Natural killer cell (primary cell): ENCODE results near the gene PTPRO. TPM values are rescaled to one million over a fixed set of nuclear protein-coding genes. Genes with fewer than 3 reads are reported as not detected.

Experiments
- ATAC-seq, 3 donors: fragments of 150-1000 bp in 2 of 3; fragments of 200-7000 bp in 1 of 3; cut with Tn5 transposase; 1 replicate in 1 of 3; 2 replicates in 2 of 3; pipeline ENCODE4 v1.10.0; 2021; ENCODE audit warnings: mild to moderate bottlenecking in 2 of 3, moderate library complexity in 2 of 3
- DNase-seq, 2 donors: peaks; one replicate each; pipeline versions ENCODE4 v3.0.0 to v3.0.0-alpha.2; 2013 to 2021; ENCODE audit warnings: mixed read lengths in 1 of 2
- H3K27ac ChIP-seq: one replicate; pipeline ENCODE4 v1.5.1; 2013; ENCODE audit warnings: mild to moderate bottlenecking, low read length
- H3K27me3 ChIP-seq: one replicate; pipeline ENCODE4 v1.6.1; 2013; ENCODE audit warnings: low read length; ENCODE audit not compliant: control insufficient read depth, insufficient read depth
- H3K36me3 ChIP-seq: one replicate; pipeline ENCODE4 v1.6.1; 2013; ENCODE audit warnings: low read length; ENCODE audit not compliant: control insufficient read depth, insufficient read depth
- H3K4me1 ChIP-seq: one replicate; pipeline ENCODE4 v1.6.1; 2013; ENCODE audit warnings: low read length; ENCODE audit not compliant: control insufficient read depth, insufficient read depth
- H3K4me3 ChIP-seq: one replicate; pipeline ENCODE4 v1.5.1; 2013; ENCODE audit warnings: low read length
- H3K9me3 ChIP-seq: one replicate; pipeline ENCODE4 v1.6.1; 2013; ENCODE audit warnings: low read length; ENCODE audit not compliant: control insufficient read depth, insufficient read depth
- H3K27ac Mint-ChIP-seq, 2 donors: one replicate each; pipeline ENCODE4 v1.8.0; 2022; ENCODE audit warnings: mild to moderate bottlenecking in 2 of 2, mixed read lengths in 2 of 2, moderate library complexity in 1 of 2
- H3K27me3 Mint-ChIP-seq, 2 donors: one replicate each; pipeline ENCODE4 v1.8.0; 2022; ENCODE audit warnings: low read depth in 2 of 2, mixed read lengths in 2 of 2
- H3K36me3 Mint-ChIP-seq: one replicate; pipeline ENCODE4 v1.8.0; 2022; ENCODE audit warnings: mixed read lengths
- H3K4me1 Mint-ChIP-seq, 2 donors: one replicate each; pipeline ENCODE4 v1.8.0; 2022; ENCODE audit warnings: mixed read lengths in 2 of 2
- H3K4me3 Mint-ChIP-seq: one replicate; pipeline ENCODE4 v1.8.0; 2022; ENCODE audit warnings: mild to moderate bottlenecking, moderate library complexity, mixed read lengths
- H3K9me3 Mint-ChIP-seq, 2 donors: one replicate each; pipeline ENCODE4 v1.8.0; 2022; ENCODE audit warnings: mixed read lengths in 2 of 2
- WGBS: methylation state at CpG from one replicate; pipeline ENCODE4 v1.1.7; 2013; ENCODE audit warnings: missing lambda C conversion rate; ENCODE audit not compliant: insufficient coverage; 5-methylcytosine and 5-hydroxymethylcytosine counted together
- intact Hi-C: fragments of 100-400 bp; cut with micrococcal nuclease; formaldehyde crosslinking; loops from one replicate; pipeline ENCODE4 v1.14.2; 2022
- total RNA-seq, 4 donors: library from RNA; stranded (reverse); fragments of 120-200 nt in 1 of 4; gene quantifications; one replicate each; pipeline versions ENCODE4 v1.2.3 to v1.2.4, GENCODE V29; 2013 to 2022
- TF ChIP-seq, protein P1 (sequence below): fragments of 200-600 bp; IDR thresholded peaks from one replicate; pipeline ENCODE4 v1.8.0; 2022; ENCODE audit warnings: antibody characterized with exemption

The PTPRO gene
- total RNA-seq, 3 donors from 2014 or later (not counting 1 experiment from before 2014, with no cell fraction given): 0.29 to 1.2 (median 0.53) TPM

- H3K9me3 ChIP-seq: no peaks in the 10 kb centered on the region
- ATAC-seq (no peak), DNase-seq (no peak)
- intact Hi-C loops: no loop called here
- no peak overlapping the region for H3K4me3 ChIP-seq
- no peaks in the 10 kb centered on the region for H3K27me3 ChIP-seq
- Mint-ChIP-seq H3K36me3 (no peaks in the 10 kb centered on the region), H3K4me3 (no peak overlapping the region), H3K9me3 (peaks cover 3 to 4% of the 10 kb centered on the region in 2 donors), H3K4me1 (no peaks in the 10 kb centered on the region), H3K27me3 (peaks cover 6 to 15% of the 10 kb centered on the region in 2 donors), H3K27ac (no peak overlapping the region)
- TF ChIP-seq, protein P1, sequence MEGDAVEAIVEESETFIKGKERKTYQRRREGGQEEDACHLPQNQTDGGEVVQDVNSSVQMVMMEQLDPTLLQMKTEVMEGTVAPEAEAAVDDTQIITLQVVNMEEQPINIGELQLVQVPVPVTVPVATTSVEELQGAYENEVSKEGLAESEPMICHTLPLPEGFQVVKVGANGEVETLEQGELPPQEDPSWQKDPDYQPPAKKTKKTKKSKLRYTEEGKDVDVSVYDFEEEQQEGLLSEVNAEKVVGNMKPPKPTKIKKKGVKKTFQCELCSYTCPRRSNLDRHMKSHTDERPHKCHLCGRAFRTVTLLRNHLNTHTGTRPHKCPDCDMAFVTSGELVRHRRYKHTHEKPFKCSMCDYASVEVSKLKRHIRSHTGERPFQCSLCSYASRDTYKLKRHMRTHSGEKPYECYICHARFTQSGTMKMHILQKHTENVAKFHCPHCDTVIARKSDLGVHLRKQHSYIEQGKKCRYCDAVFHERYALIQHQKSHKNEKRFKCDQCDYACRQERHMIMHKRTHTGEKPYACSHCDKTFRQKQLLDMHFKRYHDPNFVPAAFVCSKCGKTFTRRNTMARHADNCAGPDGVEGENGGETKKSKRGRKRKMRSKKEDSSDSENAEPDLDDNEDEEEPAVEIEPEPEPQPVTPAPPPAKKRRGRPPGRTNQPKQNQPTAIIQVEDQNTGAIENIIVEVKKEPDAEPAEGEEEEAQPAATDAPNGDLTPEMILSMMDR: no peak
- H3K36me3 ChIP-seq: no peaks in the 10 kb centered on the region
- WGBS: 85% methylated on average over 3 of the region's 3 CpGs
- no peak overlapping the region for H3K27ac ChIP-seq
- H3K4me1 ChIP-seq: no peaks in the 10 kb centered on the region
Observed at GRCh38 chr12:15306605-15307004, 15.7 kb upstream of the PTPRO start.

DNA sequence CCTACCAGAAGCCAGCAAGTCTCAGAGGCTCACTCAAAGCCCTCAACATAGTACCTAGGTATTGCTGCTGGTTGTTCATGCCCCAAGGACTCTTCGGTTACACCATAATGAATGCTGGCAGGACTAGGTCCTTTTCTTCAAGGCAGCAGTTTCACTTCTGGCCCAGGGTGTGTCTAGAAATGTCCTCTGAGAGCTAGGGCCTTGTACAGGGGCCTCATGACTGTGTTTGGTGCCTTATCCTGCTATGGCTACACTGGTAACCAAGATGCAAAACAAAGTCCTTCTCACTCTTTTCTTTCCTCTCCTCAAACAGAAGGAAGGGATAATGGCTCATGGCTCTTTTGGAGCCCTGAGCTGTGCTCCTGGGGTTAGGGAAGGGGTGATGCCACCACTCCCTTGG lies 15.2 kb upstream of the PTPRO start:
- intact Hi-C loops: no loop called here
- Mint-ChIP-seq H3K27ac (no peak overlapping the region), H3K4me3 (no peak overlapping the region), H3K36me3 (no peaks in the 10 kb centered on the region), H3K27me3 (peaks cover 6 to 16% of the 10 kb centered on the region in 2 donors), H3K9me3 (peaks cover 3 to 5% of the 10 kb centered on the region in 2 donors), H3K4me1 (no peaks in the 10 kb centered on the region)
- ATAC-seq (no peak), DNase-seq (no peak)
- Histone ChIP-seq H3K27me3 (no peaks in the 10 kb centered on the region), H3K4me1 (no peaks in the 10 kb centered on the region), H3K27ac (no peak overlapping the region), H3K4me3 (no peak overlapping the region), H3K36me3 (no peaks in the 10 kb centered on the region), H3K9me3 (no peaks in the 10 kb centered on the region)
- 100% methylated on average over 1 of the region's 1 CpG for WGBS
- TF ChIP-seq, protein P1: no peak

DNA sequence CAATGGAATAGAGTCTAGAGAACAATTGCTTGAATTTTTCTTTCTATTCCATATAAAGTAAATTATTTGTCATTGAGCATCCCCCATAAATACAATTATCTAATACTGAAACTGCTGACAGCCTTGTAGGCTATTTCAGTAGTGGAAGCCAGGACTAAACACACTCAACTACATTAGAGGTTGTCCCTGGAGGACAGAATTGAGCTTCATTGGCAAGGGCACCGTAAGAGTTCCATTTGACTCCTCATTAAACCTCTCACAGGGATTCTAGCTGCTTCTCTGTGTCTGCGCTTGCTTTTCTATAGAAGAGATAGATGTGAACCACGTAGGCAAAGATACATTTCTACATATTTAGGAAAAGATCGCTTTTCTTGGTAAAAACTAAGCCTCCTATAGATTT lies 3.5 kb upstream of the PTPRO start:
- Mint-ChIP-seq H3K4me3 (no peak overlapping the region), H3K27ac (no peak overlapping the region), H3K27me3 (peaks cover 18 to 29% of the 10 kb centered on the region in 2 donors), H3K36me3 (no peaks in the 10 kb centered on the region), H3K4me1 (peaks cover 0 to 5% of the 10 kb centered on the region in 2 donors), H3K9me3 (no peaks in the 10 kb centered on the region)
- TF ChIP-seq, protein P1: no peak
- no peaks in the 10 kb centered on the region for H3K9me3 ChIP-seq
- H3K4me1 ChIP-seq: no peaks in the 10 kb centered on the region
- WGBS: 86% methylated on average over 1 of the region's 4 CpGs
- intact Hi-C loops: no loop called here
- H3K27ac ChIP-seq: no peak overlapping the region
- peaks cover 6% of the 10 kb centered on the region for H3K27me3 ChIP-seq
- no peak overlapping the region for H3K4me3 ChIP-seq
- no peak for DNase-seq
- no peaks in the 10 kb centered on the region for H3K36me3 ChIP-seq
- no peak for ATAC-seq

- Histone ChIP-seq H3K27ac (no peak overlapping the region), H3K4me3 (no peak overlapping the region), H3K4me1 (no peaks in the 10 kb centered on the region), H3K36me3 (no peaks in the 10 kb centered on the region), H3K27me3 (peaks cover 9% of the 10 kb centered on the region), H3K9me3 (no peaks in the 10 kb centered on the region)
- Mint-ChIP-seq H3K36me3 (no peaks in the 10 kb centered on the region), H3K4me1 (peaks cover 0 to 5% of the 10 kb centered on the region in 2 donors), H3K9me3 (no peaks in the 10 kb centered on the region), H3K27ac (no peak overlapping the region), H3K27me3 (peaks cover 27 to 46% of the 10 kb centered on the region in 2 donors), H3K4me3 (no peak overlapping the region)
- DNase-seq: no peak
- ATAC-seq: no peak
- 71% methylated on average over 1 of the region's 1 CpG for WGBS
- intact Hi-C loops: no loop called here
- TF ChIP-seq, protein P1: no peak
Observed at GRCh38 chr12:15320881-15321280, 1.4 kb upstream of the PTPRO start.
